Immature natural killer cell (primary cell): ENCODE data around the gene RNF152. TPM values are rescaled to one million over a fixed set of nuclear protein-coding genes. Genes with fewer than 3 reads are reported as not detected.

Experiments
- DNase-seq, 3 donors: peaks; one replicate each; pipeline ENCODE4 v3.0.0; 2022; ENCODE audit warnings: mixed read lengths in 1 of 3
- H3K27ac Mint-ChIP-seq, 6 donors: one replicate each; pipeline ENCODE4 v1.8.0; 2020; ENCODE audit warnings: mixed read lengths in 6 of 6, mild to moderate bottlenecking in 5 of 6, inconsistent platforms in 4 of 6, moderate library complexity in 3 of 6
- H3K27me3 Mint-ChIP-seq, 3 donors: one replicate each; pipeline ENCODE4 v1.8.0; 2020 to 2021; ENCODE audit warnings: low read depth in 3 of 3, mild to moderate bottlenecking in 3 of 3, mixed read lengths in 3 of 3, moderate library complexity in 3 of 3, inconsistent platforms in 1 of 3
- H3K36me3 Mint-ChIP-seq, 3 donors: one replicate each; pipeline ENCODE4 v1.8.0; 2020; ENCODE audit warnings: mixed read lengths in 3 of 3, inconsistent platforms in 2 of 3, mild to moderate bottlenecking in 2 of 3
- H3K4me1 Mint-ChIP-seq, 2 donors: one replicate each; pipeline ENCODE4 v1.8.0; 2020; ENCODE audit warnings: inconsistent platforms in 2 of 2, mild to moderate bottlenecking in 2 of 2, mixed read lengths in 2 of 2, moderate library complexity in 1 of 2
- H3K4me3 Mint-ChIP-seq, 5 donors: one replicate each; pipeline ENCODE4 v1.8.0; 2020; ENCODE audit warnings: mild to moderate bottlenecking in 5 of 5, mixed read lengths in 5 of 5, inconsistent platforms in 3 of 5, moderate library complexity in 3 of 5
- H3K9me3 Mint-ChIP-seq, 6 donors: one replicate each; pipeline ENCODE4 v1.8.0; 2020; ENCODE audit warnings: mild to moderate bottlenecking in 6 of 6, mixed read lengths in 6 of 6, inconsistent platforms in 4 of 6, moderate library complexity in 3 of 6
- polyA plus RNA-seq, 3 donors: library from polyadenylated mRNA; unstranded; fragments of 300-500 nt; fragmentation: Illumina TruSeq; gene quantifications; one replicate each; pipeline ENCODE4 v1.2.3, GENCODE V29; 2021

RNF152 gene
- polyA plus RNA-seq, 3 donors from 2014 or later: 0.07 TPM; not detected in 2

- no peaks in the 10 kb centered on the region for H3K36me3 Mint-ChIP-seq
- H3K27me3 Mint-ChIP-seq: peaks cover 1 to 8% (median 5%) of the 10 kb centered on the region in 3 donors
- DNase-seq: no peak
- no peaks in the 10 kb centered on the region for H3K4me1 Mint-ChIP-seq
- H3K9me3 Mint-ChIP-seq: peaks cover 0 to 1% (median 0%) of the 10 kb centered on the region in 6 donors
- no peak overlapping the region for H3K4me3 Mint-ChIP-seq
- no peak overlapping the region for H3K27ac Mint-ChIP-seq
Observed at GRCh38 chr18:61855449-61856378, 37.1 kb downstream of the RNF152 start.

GRCh38 chr18:61854578-61855448 is 38.0 kb downstream of the RNF152 start:
- no peak for DNase-seq
- peaks cover 0 to 1% (median 0%) of the 10 kb centered on the region in 6 donors for H3K9me3 Mint-ChIP-seq
- no peak overlapping the region for H3K27ac Mint-ChIP-seq
- no peak overlapping the region for H3K4me3 Mint-ChIP-seq
- no peaks in the 10 kb centered on the region for H3K4me1 Mint-ChIP-seq
- peaks cover 2 to 8% (median 5%) of the 10 kb centered on the region in 3 donors for H3K27me3 Mint-ChIP-seq
- H3K36me3 Mint-ChIP-seq: no peaks in the 10 kb centered on the region

GRCh38 chr18:61853855-61854254 is 39.0 kb downstream of the RNF152 start:
- Mint-ChIP-seq H3K4me1 (no peaks in the 10 kb centered on the region), H3K27ac (no peak overlapping the region), H3K4me3 (no peak overlapping the region), H3K27me3 (peaks cover 4 to 6% (median 5%) of the 10 kb centered on the region in 3 donors), H3K36me3 (no peaks in the 10 kb centered on the region), H3K9me3 (peaks cover 0 to 1% (median 0%) of the 10 kb centered on the region in 6 donors)
- DNase-seq: no peak

GRCh38 chr18:61852496-61852895 is 40.3 kb downstream of the RNF152 start:
- H3K27me3 Mint-ChIP-seq: peaks cover 5 to 7% (median 6%) of the 10 kb centered on the region in 3 donors
- no peak for DNase-seq
- no peaks in the 10 kb centered on the region for H3K4me1 Mint-ChIP-seq
- no peak overlapping the region for H3K27ac Mint-ChIP-seq
- no peaks in the 10 kb centered on the region for H3K36me3 Mint-ChIP-seq
- H3K4me3 Mint-ChIP-seq: no peak overlapping the region
- H3K9me3 Mint-ChIP-seq: peaks cover 0 to 1% (median 0%) of the 10 kb centered on the region in 6 donors

GRCh38 chr18:61851940-61852451 is 40.8 kb downstream of the RNF152 start:
- Mint-ChIP-seq H3K27ac (no peak overlapping the region), H3K4me1 (no peaks in the 10 kb centered on the region), H3K4me3 (no peak overlapping the region), H3K9me3 (peaks cover 0 to 1% (median 0%) of the 10 kb centered on the region in 6 donors), H3K27me3 (peaks cover 5 to 7% (median 6%) of the 10 kb centered on the region in 3 donors), H3K36me3 (no peaks in the 10 kb centered on the region)
- DNase-seq: no peak

- H3K4me1 Mint-ChIP-seq: no peaks in the 10 kb centered on the region
- peaks cover 0 to under 1% (median 0%) of the 10 kb centered on the region in 6 donors for H3K9me3 Mint-ChIP-seq
Observed at GRCh38 chr18:61851279-61851678, 41.5 kb downstream of the RNF152 start.

GRCh38 chr18:61850756-61851155 is 42.1 kb downstream of the RNF152 start:
- H3K4me3 Mint-ChIP-seq: no peak overlapping the region
- no peaks in the 10 kb centered on the region for H3K4me1 Mint-ChIP-seq
- H3K27ac Mint-ChIP-seq: no peak overlapping the region
- DNase-seq: no peak
- H3K9me3 Mint-ChIP-seq: no peaks in the 10 kb centered on the region
- no peaks in the 10 kb centered on the region for H3K36me3 Mint-ChIP-seq
- H3K27me3 Mint-ChIP-seq: peaks cover 5 to 11% (median 9%) of the 10 kb centered on the region in 3 donors

More at GRCh38 chr18:61851279-61851678, 41.5 kb downstream of the RNF152 start:
- H3K36me3 Mint-ChIP-seq: no peaks in the 10 kb centered on the region
- no peak overlapping the region for H3K4me3 Mint-ChIP-seq
- no peak for DNase-seq
- H3K27me3 Mint-ChIP-seq: peaks cover 5 to 7% (median 6%) of the 10 kb centered on the region in 3 donors
- no peak overlapping the region for H3K27ac Mint-ChIP-seq

- no peaks in the 10 kb centered on the region for H3K4me1 Mint-ChIP-seq
- no peaks in the 10 kb centered on the region for H3K36me3 Mint-ChIP-seq
- no peak overlapping the region for H3K4me3 Mint-ChIP-seq
- H3K27ac Mint-ChIP-seq: no peak overlapping the region
- peaks cover 0 to 2% (median 0%) of the 10 kb centered on the region in 6 donors for H3K9me3 Mint-ChIP-seq
- peaks cover 2 to 11% (median 9%) of the 10 kb centered on the region in 3 donors for H3K27me3 Mint-ChIP-seq
- no peak for DNase-seq
Observed at GRCh38 chr18:61847164-61847791, 45.5 kb downstream of the RNF152 start.

GRCh38 chr18:61845197-61845596 is 47.6 kb downstream of the RNF152 start:
- no peaks in the 10 kb centered on the region for H3K36me3 Mint-ChIP-seq
- H3K27ac Mint-ChIP-seq: no peak overlapping the region
- peaks cover 0 to 2% (median 0%) of the 10 kb centered on the region in 6 donors for H3K9me3 Mint-ChIP-seq
- H3K4me3 Mint-ChIP-seq: no peak overlapping the region
- no peak for DNase-seq
- peaks cover 2 to 9% (median 9%) of the 10 kb centered on the region in 3 donors for H3K27me3 Mint-ChIP-seq
- no peaks in the 10 kb centered on the region for H3K4me1 Mint-ChIP-seq

GRCh38 chr18:61844726-61845125 is 48.1 kb downstream of the RNF152 start:
- H3K36me3 Mint-ChIP-seq: no peaks in the 10 kb centered on the region
- H3K27me3 Mint-ChIP-seq: peaks cover 2 to 9% (median 7%) of the 10 kb centered on the region in 3 donors
- DNase-seq: no peak
- H3K4me3 Mint-ChIP-seq: no peak overlapping the region
- H3K4me1 Mint-ChIP-seq: no peaks in the 10 kb centered on the region
- H3K27ac Mint-ChIP-seq: no peak overlapping the region
- H3K9me3 Mint-ChIP-seq: peaks cover 0 to 2% (median 0%) of the 10 kb centered on the region in 6 donors

- Mint-ChIP-seq H3K36me3 (peaks cover 0 to 6% (median 0%) of the 10 kb centered on the region in 3 donors), H3K27ac (no peak overlapping the region), H3K27me3 (peaks cover 2 to 10% (median 5%) of the 10 kb centered on the region in 3 donors), H3K4me1 (no peaks in the 10 kb centered on the region), H3K4me3 (no peak overlapping the region), H3K9me3 (peaks cover 0 to 2% (median 0%) of the 10 kb centered on the region in 6 donors)
- no peak for DNase-seq
Observed at GRCh38 chr18:61842146-61842545, 50.7 kb downstream of the RNF152 start.

- H3K9me3 Mint-ChIP-seq: peaks cover 0 to 2% (median 0%) of the 10 kb centered on the region in 6 donors
- peaks cover 2 to 13% (median 5%) of the 10 kb centered on the region in 3 donors for H3K27me3 Mint-ChIP-seq
- H3K27ac Mint-ChIP-seq: no peak overlapping the region
- H3K4me3 Mint-ChIP-seq: no peak overlapping the region
- H3K4me1 Mint-ChIP-seq: no peaks in the 10 kb centered on the region
- DNase-seq: no peak
- peaks cover 0 to 6% (median 0%) of the 10 kb centered on the region in 3 donors for H3K36me3 Mint-ChIP-seq
Observed at GRCh38 chr18:61841706-61842105, 51.1 kb downstream of the RNF152 start.

- Mint-ChIP-seq H3K4me1 (no peaks in the 10 kb centered on the region), H3K36me3 (peaks cover 0 to 6% (median 0%) of the 10 kb centered on the region in 3 donors), H3K9me3 (peaks cover 0 to 7% (median 0%) of the 10 kb centered on the region in 6 donors), H3K27me3 (peaks cover 2 to 9% (median 2%) of the 10 kb centered on the region in 3 donors), H3K4me3 (no peak overlapping the region), H3K27ac (no peak overlapping the region)
- DNase-seq: no peak
Observed at GRCh38 chr18:61840324-61840723, 52.5 kb downstream of the RNF152 start.
